GM12878 (cell line): ENCODE measurements around the gene TRAF3IP1. TPM values are rescaled to one million over a fixed set of nuclear protein-coding genes. Genes with fewer than 3 reads are reported as not detected.

Experiments
- ATAC-seq: fragments of 200-7000 bp; cut with Tn5 transposase; 3 replicates; pipeline ENCODE4 v1.9.1; 2020; ENCODE audit warnings: mild to moderate bottlenecking, moderate library complexity
- BruUV-seq: library from RNA; stranded (reverse); fragments of 400-500 nt; replicated peaks from 2 replicates; lab custom pipeline; 2021; lab: Mats Ljungman, UMichigan
- CTCF ChIA-PET: fragments of 300-600 bp; sonication (Branson Sonifier 250); formaldehyde crosslinking; extraction: SDS; loops from one replicate; lab custom pipeline; 2021; ENCODE audit warnings: inconsistent platforms; lab: Yijun Ruan, JAX
- POLR2A ChIA-PET: fragments of 350-600 bp; formaldehyde crosslinking; extraction: SDS; loops from one replicate; lab custom pipeline; 2021; ENCODE audit warnings: inconsistent platforms; lab: Charles Lee
- RAD21 ChIA-PET: fragments of 300-600 bp; sonication (Branson Sonifier 250); formaldehyde crosslinking; loops from one replicate; lab custom pipeline; 2023; ENCODE audit warnings: antibody characterized with exemption; ENCODE audit not compliant: unreplicated experiment; lab: Charles Lee
- SMC1A ChIA-PET: fragments of 300-600 bp; sonication (Branson Sonifier 250); formaldehyde crosslinking; loops from one replicate; lab custom pipeline; 2023; ENCODE audit not compliant: unreplicated experiment, uncharacterized antibody; lab: Charles Lee
- DNase-seq: peaks from one replicate; pipeline ENCODE4 v3.0.0-alpha.2; 2011; ENCODE audit warnings: low read depth, low spot score
- FAIRE-seq: peaks from 3 replicates; lab custom pipeline; 2011; peaks lifted over from hg19 to GRCh38; lab: Jason Lieb, UNC
- H2AFZ ChIP-seq: 2 replicates; pipeline ENCODE4 v1.6.0; 2011; ENCODE audit warnings: low read depth, low read length, control low read depth; ENCODE audit not compliant: control insufficient read depth
- H3K27ac ChIP-seq: 2 replicates; pipeline ENCODE4 v1.5.1; 2011; ENCODE audit warnings: control low read depth; ENCODE audit not compliant: control insufficient read depth, insufficient read depth
- H3K27me3 ChIP-seq, 2 experiments: replicated peaks in 1 of 2; 2 replicates each; pipeline versions ENCODE4 v1.6.0 to v1.6.1; 2011; ENCODE audit warnings: low read length in 1 of 2; ENCODE audit not compliant: control insufficient read depth in 2 of 2, insufficient read depth in 2 of 2
- H3K36me3 ChIP-seq, 2 experiments: 2 replicates each; pipeline ENCODE4 v1.5.1; 2011; ENCODE audit warnings: low read length in 1 of 2; ENCODE audit not compliant: control insufficient read depth in 2 of 2, insufficient read depth in 2 of 2
- H3K4me1 ChIP-seq: 2 replicates; pipeline ENCODE4 v1.6.1; 2011; ENCODE audit warnings: mild to moderate bottlenecking, low read length, moderate library complexity, mixed read lengths; ENCODE audit not compliant: control insufficient read depth, insufficient read depth
- H3K4me2 ChIP-seq: 2 replicates; pipeline ENCODE4 v1.6.0; 2011; ENCODE audit warnings: control low read depth; ENCODE audit not compliant: control insufficient read depth, insufficient read depth
- H3K4me3 ChIP-seq: fragments of 200-600 bp; sonication (generic); 2 replicates; pipeline ENCODE4 v1.5.1; 2016
- H3K79me2 ChIP-seq: 2 replicates; pipeline ENCODE4 v1.6.0; 2011; ENCODE audit warnings: low read length; ENCODE audit not compliant: control insufficient read depth, insufficient read depth
- H3K9ac ChIP-seq: 2 replicates; pipeline ENCODE4 v1.8.0; 2011; ENCODE audit warnings: low read length, control low read depth, mixed read lengths; ENCODE audit not compliant: control insufficient read depth, insufficient read depth
- H3K9me3 ChIP-seq: replicated peaks from 3 replicates; pipeline ENCODE4 v1.5.1; 2011; ENCODE audit warnings: mild to moderate bottlenecking, low read length; ENCODE audit not compliant: control insufficient read depth, insufficient read depth
- H4K20me1 ChIP-seq: 2 replicates; pipeline ENCODE4 v1.6.0; 2011; ENCODE audit not compliant: control insufficient read depth, insufficient read depth
- CHD4 ChIP-seq: fragments of 200-600 bp; sonication (generic); IDR thresholded peaks from 2 replicates; pipeline ENCODE4 v1.6.1; 2016; ENCODE audit warnings: mild to moderate bottlenecking
- KDM1A ChIP-seq: fragments of 200-600 bp; sonication (generic); IDR thresholded peaks from 2 replicates; pipeline ENCODE4 v1.6.1; 2016; ENCODE audit warnings: borderline replicate concordance
- RCOR1 ChIP-seq: conservative IDR thresholded peaks from 2 replicates; pipeline ENCODE4 v1.6.1; 2012; ENCODE audit warnings: low read depth, low read length, improper control_type of control experiment
- YBX1 ChIP-seq: fragments of 450-650 bp; IDR thresholded peaks from 2 replicates; pipeline ENCODE4 v1.6.1; 2016; ENCODE audit warnings: antibody characterized with exemption
- WGBS: methylation state at CpG from one replicate; pipeline ENCODE4 v1.1.6; 2016; ENCODE audit warnings: low lambda C conversion rate; ENCODE audit not compliant: insufficient replicate concordance, insufficient coverage; ENCODE audit errors: missing lambda C conversion rate; 5-methylcytosine and 5-hydroxymethylcytosine counted together
- in situ Hi-C: fragments of 300-500 bp; cut with MboI; formaldehyde crosslinking; loops from 9 replicates; pipeline ENCODE4 v1.14.3; 2018; ENCODE audit warnings: mixed read lengths
- intact Hi-C: fragments of 100-400 bp; cut with micrococcal nuclease; formaldehyde crosslinking; loops from one replicate; pipeline ENCODE4 v1.14.2; 2022; ENCODE audit not compliant: unreplicated experiment
- polyA plus RNA-seq, 11 experiments: library from polyadenylated mRNA; depleted of rRNA in 4 of 11; unstranded in 6 of 11; stranded (reverse) in 5 of 11; fragments of >200 nt; fragmentation: Nextera tagmentation in 4 of 11; fragmentation: Illumina TruSeq in 1 of 11; extraction: Ambion mirVana in 4 of 11; extraction: Trizol in 1 of 11; gene quantifications; 1 replicate in 1 of 11; 2 replicates in 10 of 11; pipeline versions ENCODE4 v1.2.1 to v1.2.3, GENCODE V29; 2011 to 2016; ENCODE audit warnings: inconsistent platforms in 2 of 11, missing spikeins in 2 of 11, low read depth in 1 of 11
- total RNA-seq, 4 experiments: library from RNA; depleted of rRNA in 3 of 4; stranded (reverse); fragments of >200 nt in 3 of 4; fragmentation: Illumina TruSeq in 1 of 4; extraction: Trizol in 1 of 4; gene quantifications; 2 replicates each; pipeline versions ENCODE4 v1.2.1 to v1.2.3, GENCODE V29; 2013 to 2021
- TF ChIP-seq, protein P1 (sequence below): fragments of 450-650 bp; IDR thresholded peaks from 2 replicates; pipeline ENCODE4 v1.6.1; 2017; ENCODE audit warnings: antibody characterized with exemption, mild to moderate bottlenecking, moderate library complexity
- TF ChIP-seq, protein P2 (sequence below): IDR thresholded peaks from 2 replicates; pipeline ENCODE4 v1.6.1; 2012; ENCODE audit warnings: low read depth, low read length, improper control_type of control experiment

The TRAF3IP1 gene
- total and polyA plus RNA-seq, 10 of the 15 experiments (the other 5 are each of a cell fraction or from before 2014, with no cell fraction given) = 1.6 to 7.5 (median 3.6) TPM

DNA sequence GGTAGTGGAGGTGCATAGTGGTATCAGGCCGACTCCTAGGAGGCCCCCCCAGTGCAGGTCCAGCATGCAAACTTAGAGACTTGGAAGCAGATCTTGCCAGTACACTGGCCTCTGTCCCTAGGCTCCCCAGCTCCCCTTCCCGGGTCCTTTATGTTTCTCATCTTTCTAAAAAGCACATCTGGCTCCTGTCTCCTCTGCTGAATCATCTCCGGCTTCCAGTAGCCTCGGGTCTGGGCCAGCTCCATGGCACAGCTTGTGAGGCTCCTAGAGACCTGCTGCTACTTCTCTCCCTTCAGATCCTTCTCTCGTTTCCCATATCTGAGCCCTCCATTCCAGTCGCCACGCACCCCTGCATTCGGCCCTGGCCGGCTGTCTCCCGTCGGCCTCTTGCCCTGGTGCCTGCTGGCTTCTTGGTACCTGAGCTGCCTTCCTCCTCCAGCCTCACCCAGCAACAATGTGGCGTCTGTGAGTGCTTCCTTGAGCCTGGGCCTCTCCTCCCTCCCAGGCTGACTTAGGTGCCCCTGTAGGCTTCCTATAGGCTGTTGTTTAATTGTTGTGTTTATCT is 6.6 kb downstream of the TRAF3IP1 start:
- ChIA-PET CTCF (interaction anchor here (0.6 kb wide), 1 partner anchor 219 kb away, joined by 3 read pairs; no protein-coding TSS in a partner anchor), RAD21 (no interaction called here)
- ATAC-seq = no peak
- no peaks in the 10 kb centered on the region for H3K79me2 ChIP-seq
- WGBS = 88% methylated on average over 12 of the region's 12 CpGs
- no peaks in the 10 kb centered on the region; a peak in 2 of 4 replicates for H3K36me3 ChIP-seq
- no peak for FAIRE-seq
- H3K9ac ChIP-seq = no peak overlapping the region
- in situ Hi-C loops = no loop called here
- TF ChIP-seq RCOR1 (no peak), CHD4 (no peak), YBX1 (no peak), KDM1A (no peak)
- TF ChIP-seq, protein P1, sequence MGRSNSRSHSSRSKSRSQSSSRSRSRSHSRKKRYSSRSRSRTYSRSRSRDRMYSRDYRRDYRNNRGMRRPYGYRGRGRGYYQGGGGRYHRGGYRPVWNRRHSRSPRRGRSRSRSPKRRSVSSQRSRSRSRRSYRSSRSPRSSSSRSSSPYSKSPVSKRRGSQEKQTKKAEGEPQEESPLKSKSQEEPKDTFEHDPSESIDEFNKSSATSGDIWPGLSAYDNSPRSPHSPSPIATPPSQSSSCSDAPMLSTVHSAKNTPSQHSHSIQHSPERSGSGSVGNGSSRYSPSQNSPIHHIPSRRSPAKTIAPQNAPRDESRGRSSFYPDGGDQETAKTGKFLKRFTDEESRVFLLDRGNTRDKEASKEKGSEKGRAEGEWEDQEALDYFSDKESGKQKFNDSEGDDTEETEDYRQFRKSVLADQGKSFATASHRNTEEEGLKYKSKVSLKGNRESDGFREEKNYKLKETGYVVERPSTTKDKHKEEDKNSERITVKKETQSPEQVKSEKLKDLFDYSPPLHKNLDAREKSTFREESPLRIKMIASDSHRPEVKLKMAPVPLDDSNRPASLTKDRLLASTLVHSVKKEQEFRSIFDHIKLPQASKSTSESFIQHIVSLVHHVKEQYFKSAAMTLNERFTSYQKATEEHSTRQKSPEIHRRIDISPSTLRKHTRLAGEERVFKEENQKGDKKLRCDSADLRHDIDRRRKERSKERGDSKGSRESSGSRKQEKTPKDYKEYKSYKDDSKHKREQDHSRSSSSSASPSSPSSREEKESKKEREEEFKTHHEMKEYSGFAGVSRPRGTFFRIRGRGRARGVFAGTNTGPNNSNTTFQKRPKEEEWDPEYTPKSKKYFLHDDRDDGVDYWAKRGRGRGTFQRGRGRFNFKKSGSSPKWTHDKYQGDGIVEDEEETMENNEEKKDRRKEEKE = no peak
- TF ChIP-seq, protein P2, sequence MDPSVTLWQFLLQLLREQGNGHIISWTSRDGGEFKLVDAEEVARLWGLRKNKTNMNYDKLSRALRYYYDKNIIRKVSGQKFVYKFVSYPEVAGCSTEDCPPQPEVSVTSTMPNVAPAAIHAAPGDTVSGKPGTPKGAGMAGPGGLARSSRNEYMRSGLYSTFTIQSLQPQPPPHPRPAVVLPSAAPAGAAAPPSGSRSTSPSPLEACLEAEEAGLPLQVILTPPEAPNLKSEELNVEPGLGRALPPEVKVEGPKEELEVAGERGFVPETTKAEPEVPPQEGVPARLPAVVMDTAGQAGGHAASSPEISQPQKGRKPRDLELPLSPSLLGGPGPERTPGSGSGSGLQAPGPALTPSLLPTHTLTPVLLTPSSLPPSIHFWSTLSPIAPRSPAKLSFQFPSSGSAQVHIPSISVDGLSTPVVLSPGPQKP = no peak
- TF ChIP-seq, all 136 proteins: peak for 0
- no peak overlapping the region for H2AFZ ChIP-seq
- H3K4me3 ChIP-seq = no peak overlapping the region
- H3K27me3 ChIP-seq = no peaks in the 10 kb centered on the region
- H3K27ac ChIP-seq = no peak overlapping the region
- DNase-seq = no peak
- no TSS peak for BruUV-seq
- H3K4me2 ChIP-seq = no peak overlapping the region
- SMC1A ChIA-PET = no interaction called here
- no peaks in the 10 kb centered on the region for H4K20me1 ChIP-seq
- no peaks in the 10 kb centered on the region for H3K9me3 ChIP-seq
- POLR2A ChIA-PET = interaction anchor here (0.7 kb wide), 1 partner anchor 15 kb away, joined by 3 read pairs; no protein-coding TSS in a partner anchor
- H3K4me1 ChIP-seq = no peaks in the 10 kb centered on the region
- intact Hi-C loops = no loop called here
